H1 (cell line): ENCODE measurements around the gene ETS1. TPM values are rescaled to one million over a fixed set of nuclear protein-coding genes. Genes with fewer than 3 reads are reported as not detected.

Experiments
- CTCF ChIA-PET: fragments of 300-600 bp; sonication (Branson Sonifier 250); formaldehyde crosslinking; loops from one replicate; lab custom pipeline; 2021; ENCODE audit not compliant: partially characterized antibody; lab: Charles Lee
- POLR2A ChIA-PET: fragments of 300-600 bp; sonication (Branson Sonifier 250); formaldehyde crosslinking; loops from one replicate; lab custom pipeline; 2021; ENCODE audit warnings: inconsistent platforms; ENCODE audit not compliant: partially characterized antibody; lab: Charles Lee
- DNase-seq, 2 experiments: peaks; one replicate each; pipeline versions ENCODE4 v3.0.0 to v3.0.0-alpha.2; 2010 to 2022; ENCODE audit warnings: low spot score in 2 of 2, low read depth in 1 of 2, mixed read lengths in 1 of 2
- FAIRE-seq: peaks from 2 replicates; lab custom pipeline; 2011; peaks lifted over from hg19 to GRCh38; lab: Jason Lieb, UNC
- H2AFZ ChIP-seq: 2 replicates; pipeline ENCODE4 v1.8.1; 2012; ENCODE audit warnings: low read length, inconsistent platforms
- H2AK5ac ChIP-seq: 2 replicates; pipeline ENCODE4 v1.6.1; 2013; ENCODE audit warnings: low read depth, low read length
- H2BK120ac ChIP-seq: replicated peaks from 2 replicates; pipeline ENCODE3; 2013; ENCODE audit warnings: low read depth, low read length, inconsistent platforms
- H2BK12ac ChIP-seq: 2 replicates; pipeline ENCODE4 v1.6.1; 2013; ENCODE audit warnings: low read depth, low read length
- H2BK15ac ChIP-seq: 2 replicates; pipeline ENCODE4 v1.6.1; 2013; ENCODE audit warnings: low read length
- H2BK20ac ChIP-seq: 2 replicates; pipeline ENCODE4 v1.6.1; 2013; ENCODE audit warnings: low read length
- H2BK5ac ChIP-seq: 2 replicates; pipeline ENCODE4 v1.6.1; 2013; ENCODE audit warnings: low read depth, low read length
- H3K14ac ChIP-seq: 2 replicates; pipeline ENCODE4 v1.6.1; 2013; ENCODE audit warnings: inconsistent platforms; ENCODE audit not compliant: insufficient read length
- H3K18ac ChIP-seq: 2 replicates; pipeline ENCODE4 v1.6.1; 2013; ENCODE audit warnings: low read length; ENCODE audit errors: extremely low read depth
- H3K23ac ChIP-seq: 2 replicates; pipeline ENCODE4 v1.6.1; 2013; ENCODE audit warnings: inconsistent platforms; ENCODE audit not compliant: insufficient read length
- H3K23me2 ChIP-seq: 2 replicates; pipeline ENCODE4 v1.6.1; 2013; ENCODE audit warnings: low read depth, low read length
- H3K27ac ChIP-seq: 2 replicates; pipeline ENCODE4 v1.6.1; 2011; ENCODE audit warnings: low read depth, low read length, inconsistent platforms
- H3K27me3 ChIP-seq, 4 experiments: replicated peaks in 1 of 4; 1 replicate in 1 of 4; 2 replicates in 3 of 4; pipeline versions ENCODE4 v1.6.1 to v1.8.1; 2011 to 2013; ENCODE audit warnings: low read length in 3 of 4, mild to moderate bottlenecking in 3 of 4, inconsistent platforms in 2 of 4, mixed read lengths in 2 of 4, moderate library complexity in 1 of 4; ENCODE audit not compliant: control insufficient read depth in 3 of 4, insufficient read depth in 3 of 4; ENCODE audit errors: extremely low read depth in 1 of 4
- H3K36me3 ChIP-seq, 4 experiments: 2 replicates each; pipeline versions ENCODE4 v1.6.1 to v1.8.1; 2011 to 2013; ENCODE audit warnings: mild to moderate bottlenecking in 4 of 4, low read length in 3 of 4, moderate library complexity in 2 of 4, control low read depth in 1 of 4, inconsistent platforms in 1 of 4; ENCODE audit not compliant: insufficient read depth in 4 of 4, control insufficient read depth in 2 of 4
- H3K4ac ChIP-seq: replicated peaks from 2 replicates; pipeline ENCODE3; 2013; ENCODE audit warnings: low read length, low read depth, mixed read lengths, inconsistent platforms; ENCODE audit not compliant: insufficient read length
- H3K4me1 ChIP-seq, 4 experiments: replicated peaks in 1 of 4; 1 replicate in 1 of 4; 2 replicates in 3 of 4; pipeline versions ENCODE4 v1.6.1 to v1.8.1; 2011 to 2013; ENCODE audit warnings: low read length in 3 of 4, inconsistent platforms in 2 of 4, mixed read lengths in 1 of 4; ENCODE audit not compliant: insufficient read depth in 4 of 4, control insufficient read depth in 3 of 4
- H3K4me2 ChIP-seq, 2 experiments: 2 replicates each; pipeline versions ENCODE4 v1.6.1 to v1.8.1; 2011 to 2013; ENCODE audit warnings: low read depth in 2 of 2, low read length in 2 of 2, control low read depth in 1 of 2, inconsistent platforms in 1 of 2, mild to moderate bottlenecking in 1 of 2; ENCODE audit not compliant: insufficient read depth in 1 of 2
- H3K4me3 ChIP-seq, 4 experiments: fragments of 200-600, 300-600 bp in 1 of 4; sonication (generic), shearing (Covaris generic), sonication (Bioruptor Twin) in 1 of 4; 2 replicates each; pipeline versions ENCODE4 v1.5.1 to v1.8.1; 2011 to 2016; ENCODE audit warnings: low read length in 4 of 4, low read depth in 3 of 4, control low read depth in 2 of 4, inconsistent platforms in 2 of 4, mild to moderate bottlenecking in 2 of 4, mixed read lengths in 1 of 4, moderate library complexity in 1 of 4; ENCODE audit not compliant: insufficient read depth in 2 of 4; ENCODE audit errors: extremely low read depth in 1 of 4
- H3K56ac ChIP-seq: replicated peaks from 2 replicates; pipeline ENCODE3; 2013; ENCODE audit warnings: low read depth, mild to moderate bottlenecking, mixed read lengths, low read length, inconsistent platforms; ENCODE audit not compliant: insufficient read length
- H3K79me1 ChIP-seq: 2 replicates; pipeline ENCODE4 v1.6.1; 2013; ENCODE audit warnings: low read depth, low read length, control low read depth
- H3K79me2 ChIP-seq, 2 experiments: 2 replicates each; pipeline versions ENCODE4 v1.6.1 to v1.8.1; 2012 to 2013; ENCODE audit warnings: low read length in 2 of 2, mild to moderate bottlenecking in 2 of 2, inconsistent platforms in 1 of 2; ENCODE audit not compliant: insufficient read depth in 2 of 2, control insufficient read depth in 1 of 2
- H3K9ac ChIP-seq, 4 experiments: replicated peaks in 1 of 4; 1 replicate in 1 of 4; 2 replicates in 3 of 4; pipeline versions ENCODE4 v1.6.1 to v1.8.1; 2011 to 2013; ENCODE audit warnings: low read depth in 3 of 4, low read length in 3 of 4, control low read depth in 2 of 4, mild to moderate bottlenecking in 2 of 4, moderate library complexity in 2 of 4, inconsistent platforms in 1 of 4; ENCODE audit errors: extremely low read depth in 1 of 4
- H3K9me3 ChIP-seq, 2 experiments: 2 replicates each; pipeline versions ENCODE4 v1.6.1 to v1.8.1; 2012 to 2013; ENCODE audit warnings: mild to moderate bottlenecking in 2 of 2, moderate library complexity in 2 of 2, control low read depth in 1 of 2, inconsistent platforms in 1 of 2, low read depth in 1 of 2, low read length in 1 of 2, mixed read lengths in 1 of 2; ENCODE audit not compliant: insufficient read depth in 2 of 2
- H4K20me1 ChIP-seq, 2 experiments: replicated peaks in 1 of 2; 2 replicates each; pipeline versions ENCODE3 to v1.8.1; 2011 to 2013; ENCODE audit warnings: inconsistent platforms in 2 of 2, low read length in 2 of 2, mild to moderate bottlenecking in 1 of 2; ENCODE audit not compliant: insufficient read depth in 2 of 2, control insufficient read depth in 1 of 2
- H4K5ac ChIP-seq: 2 replicates; pipeline ENCODE4 v1.6.1; 2013; ENCODE audit warnings: low read length, low read depth, mixed read lengths, inconsistent platforms; ENCODE audit not compliant: insufficient read length
- H4K8ac ChIP-seq: 2 replicates; pipeline ENCODE4 v1.8.0; 2013; ENCODE audit warnings: mild to moderate bottlenecking, moderate library complexity, low read length, inconsistent platforms; ENCODE audit not compliant: insufficient read depth; ENCODE audit errors: extremely low read depth
- H4K91ac ChIP-seq: replicated peaks from 2 replicates; pipeline ENCODE3; 2013; ENCODE audit warnings: low read length, mixed read lengths, inconsistent platforms; ENCODE audit not compliant: insufficient read length
- BACH1 ChIP-seq: IDR thresholded peaks from 2 replicates; pipeline ENCODE4 v1.6.1; 2012; ENCODE audit warnings: low read length, improper control_type of control experiment
- CBX8 ChIP-seq: fragments of 300-800, 300-1000 bp; sonication (generic); IDR thresholded peaks from 2 replicates; pipeline ENCODE4 v1.7.1; 2016; ENCODE audit warnings: low read depth, low read length, borderline replicate concordance
- CTBP2 ChIP-seq: IDR thresholded peaks from 2 replicates; pipeline ENCODE4 v1.7.0; 2011; ENCODE audit warnings: borderline replicate concordance, mild to moderate bottlenecking, moderate library complexity, mixed read lengths, low read length; ENCODE audit not compliant: insufficient read depth, insufficient read length
- KDM1A ChIP-seq: fragments of 200-600, 300-600 bp; sonication (generic); IDR thresholded peaks from 2 replicates; pipeline ENCODE4 v1.7.1; 2016; ENCODE audit warnings: mild to moderate bottlenecking, low read length, borderline replicate concordance
- MAFK ChIP-seq: IDR thresholded peaks from 2 replicates; pipeline ENCODE4 v1.6.1; 2012; ENCODE audit warnings: low read depth, mild to moderate bottlenecking, improper control_type of control experiment, low read length
- PHF8 ChIP-seq: fragments of 200-600 bp; sonication (generic); conservative IDR thresholded peaks from 2 replicates; pipeline ENCODE4 v1.7.1; 2012; ENCODE audit warnings: low read depth, mild to moderate bottlenecking, inconsistent platforms, low read length, moderate library complexity
- POLR2AphosphoS5 ChIP-seq: IDR thresholded peaks from 2 replicates; pipeline ENCODE4 v1.6.1; 2011; ENCODE audit warnings: low read depth, low read length
- POU5F1 ChIP-seq: IDR thresholded peaks from 2 replicates; pipeline ENCODE4 v1.6.1; 2011; ENCODE audit warnings: low read depth, mild to moderate bottlenecking, low read length, moderate library complexity
- SAP30 ChIP-seq: fragments of 300-600 bp; sonication (generic); IDR thresholded peaks from 2 replicates; pipeline ENCODE4 v1.7.1; 2012; ENCODE audit warnings: low read length, moderate library complexity, mild to moderate bottlenecking, inconsistent platforms; ENCODE audit not compliant: insufficient read depth, insufficient replicate concordance
- TAF7 ChIP-seq: optimal IDR thresholded peaks from 2 replicates; pipeline ENCODE3; 2011; ENCODE audit warnings: low read depth, mild to moderate bottlenecking, inconsistent platforms, low read length, moderate library complexity, borderline replicate concordance
- YY1 ChIP-seq: IDR thresholded peaks from 2 replicates; pipeline ENCODE4 v1.6.1; 2011; ENCODE audit warnings: low read depth, mild to moderate bottlenecking, low read length
- WGBS, 2 experiments: shearing (Covaris generic) in 1 of 2; methylation state at CpG; one replicate each; pipeline versions ENCODE4 v1.1.6 to v1.1.7; 2013 to 2015; ENCODE audit warnings: low lambda C conversion rate in 2 of 2, mixed read lengths in 2 of 2, inconsistent platforms in 1 of 2, low coverage in 1 of 2, missing lambda C conversion rate in 1 of 2; ENCODE audit not compliant: insufficient replicate concordance in 2 of 2, insufficient coverage in 1 of 2, insufficient read length in 1 of 2; ENCODE audit errors: extremely low coverage in 1 of 2, missing lambda C conversion rate in 1 of 2; 5-methylcytosine and 5-hydroxymethylcytosine counted together
- polyA plus RNA-seq, 7 experiments: library from polyadenylated mRNA; depleted of rRNA in 3 of 7; stranded (reverse) in 5 of 7; unstranded in 2 of 7; fragments of >200 nt in 5 of 7; fragments of 200-250 nt in 2 of 7; gene quantifications; 1 replicate in 5 of 7; 2 replicates in 1 of 7; 4 replicates in 1 of 7; pipeline versions ENCODE4 v1.2.1 to v1.2.3, GENCODE V29; 2011 to 2013; ENCODE audit warnings: missing spikeins in 2 of 7, mixed read lengths in 2 of 7
- total RNA-seq: library from RNA; stranded (reverse); fragmentation: NEBNext Ultra II Directional; extraction: Animal tissue kit (Norgen Biotek cat#: 25700); gene quantifications from 2 replicates; pipeline ENCODE4 v1.2.1, GENCODE V29; 2021

The ETS1 gene
- total and polyA plus RNA-seq, 2 of the 8 experiments (the other 6 are each of a cell fraction or from before 2014, with no cell fraction given): 10.0 to 35.3 TPM

- H2BK5ac ChIP-seq: no peak overlapping the region
- H3K4ac ChIP-seq: no peak overlapping the region
- no peak overlapping the region for H2BK12ac ChIP-seq
- no peak overlapping the region for H4K5ac ChIP-seq
- H3K9me3 ChIP-seq: no peaks in the 10 kb centered on the region
- peaks cover 3 to 57% (median 28%) of the 10 kb centered on the region in 4 experiments; a peak in 6 of 7 replicates for H3K27me3 ChIP-seq
- peaks cover 0 to 3% of the 10 kb centered on the region in 2 experiments for H4K20me1 ChIP-seq
- FAIRE-seq (no peak), DNase-seq (no peak)
- H3K23ac ChIP-seq: no peak overlapping the region
- ChIA-PET POLR2A (interaction anchor here (1.5 kb wide), 1 partner anchor 51 kb away, joined by 3 read pairs; no protein-coding TSS in a partner anchor), CTCF (interaction anchor here (1.0 to 1.8 kb wide), 3 partner anchors 98 to 360 kb away, joined by 3 to 5 read pairs (median 4); no protein-coding TSS in a partner anchor)
- H4K91ac ChIP-seq: no peak overlapping the region
- no peak overlapping the region for H2AK5ac ChIP-seq
- peaks cover 6 to 19% (median 12%) of the 10 kb centered on the region in 4 experiments; a peak in 6 of 7 replicates for H3K4me1 ChIP-seq
- no peak overlapping the region for H3K9ac ChIP-seq
- 79% methylated on average over 2 of the region's 2 CpGs; no CpG with 5 or more reads in 1 of the 2 experiments for WGBS, 2 experiments
- H3K23me2 ChIP-seq: 0 out of 2 replicates have a peak, but pooled peaks cover 2% of the 10 kb centered on the region
- no peaks in the 10 kb centered on the region for H3K36me3 ChIP-seq
- no peak overlapping the region for H3K18ac ChIP-seq
- no peaks in the 10 kb centered on the region for H3K79me1 ChIP-seq
- no peak overlapping the region for H2BK20ac ChIP-seq
- H3K14ac ChIP-seq: no peak overlapping the region
- H3K56ac ChIP-seq: no peak overlapping the region
- no peak overlapping the region; a peak in 1 of 4 replicates for H3K4me2 ChIP-seq
- no peak overlapping the region for H2BK120ac ChIP-seq
- no peak overlapping the region for H2BK15ac ChIP-seq
- no peak overlapping the region for H3K27ac ChIP-seq
- no peak overlapping the region for H3K4me3 ChIP-seq
- no peak overlapping the region for H4K8ac ChIP-seq
- H2AFZ ChIP-seq: no peak overlapping the region
- no peaks in the 10 kb centered on the region for H3K79me2 ChIP-seq
- TF ChIP-seq YY1: no peak
- no peak for TF ChIP-seq KDM1A
- TF ChIP-seq CBX8: no peak
- no peak for TF ChIP-seq MAFK
- TF ChIP-seq SAP30: no peak
- TF ChIP-seq PHF8: no peak
- TF ChIP-seq BACH1: no peak
- TF ChIP-seq POU5F1: no peak
- no peak for TF ChIP-seq TAF7
- TF ChIP-seq CTBP2: no peak
- TF ChIP-seq POLR2AphosphoS5: no peak
Observed at GRCh38 chr11:128531588-128531987, 55.8 kb downstream of the ETS1 start.
